BE2C (cell line): ENCODE results near the gene GLI3.

ENCODE experiments used
- DNase-seq: peaks from one replicate; pipeline ENCODE4 v3.0.0-alpha.2; 2020
- H3K27me3 ChIP-seq: fragments of 250-450 bp; sonication (Bioruptor Pico); 2 replicates; pipeline ENCODE4 v1.5.1; 2020; ENCODE audit warnings: mild to moderate bottlenecking
- H3K36me3 ChIP-seq: fragments of 250-450 bp; sonication (Bioruptor Pico); 2 replicates; pipeline ENCODE4 v1.5.1; 2020; ENCODE audit warnings: mild to moderate bottlenecking
- H3K4me1 ChIP-seq: fragments of 250-450 bp; sonication (Bioruptor Pico); 2 replicates; pipeline ENCODE4 v1.5.1; 2020
- H3K4me3 ChIP-seq: 2 replicates; pipeline ENCODE4 v1.5.1; 2011; ENCODE audit warnings: low read depth, low read length
- H3K9me3 ChIP-seq: fragments of 250-450 bp; sonication (Bioruptor Pico); 2 replicates; pipeline ENCODE4 v1.5.1; 2020
- TF ChIP-seq, protein P1 (sequence below): IDR thresholded peaks from 2 replicates; pipeline ENCODE4 v1.5.1; 2012; ENCODE audit warnings: mild to moderate bottlenecking, low read depth, low read length

GLI3 gene

GRCh38 chr7:42084263-42084662 lies 152.7 kb downstream of the GLI3 start:
- no peaks in the 10 kb centered on the region for H3K27me3 ChIP-seq
- no peaks in the 10 kb centered on the region for H3K9me3 ChIP-seq
- TF ChIP-seq, protein P1, sequence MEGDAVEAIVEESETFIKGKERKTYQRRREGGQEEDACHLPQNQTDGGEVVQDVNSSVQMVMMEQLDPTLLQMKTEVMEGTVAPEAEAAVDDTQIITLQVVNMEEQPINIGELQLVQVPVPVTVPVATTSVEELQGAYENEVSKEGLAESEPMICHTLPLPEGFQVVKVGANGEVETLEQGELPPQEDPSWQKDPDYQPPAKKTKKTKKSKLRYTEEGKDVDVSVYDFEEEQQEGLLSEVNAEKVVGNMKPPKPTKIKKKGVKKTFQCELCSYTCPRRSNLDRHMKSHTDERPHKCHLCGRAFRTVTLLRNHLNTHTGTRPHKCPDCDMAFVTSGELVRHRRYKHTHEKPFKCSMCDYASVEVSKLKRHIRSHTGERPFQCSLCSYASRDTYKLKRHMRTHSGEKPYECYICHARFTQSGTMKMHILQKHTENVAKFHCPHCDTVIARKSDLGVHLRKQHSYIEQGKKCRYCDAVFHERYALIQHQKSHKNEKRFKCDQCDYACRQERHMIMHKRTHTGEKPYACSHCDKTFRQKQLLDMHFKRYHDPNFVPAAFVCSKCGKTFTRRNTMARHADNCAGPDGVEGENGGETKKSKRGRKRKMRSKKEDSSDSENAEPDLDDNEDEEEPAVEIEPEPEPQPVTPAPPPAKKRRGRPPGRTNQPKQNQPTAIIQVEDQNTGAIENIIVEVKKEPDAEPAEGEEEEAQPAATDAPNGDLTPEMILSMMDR: no peak
- H3K36me3 ChIP-seq: no peaks in the 10 kb centered on the region
- H3K4me1 ChIP-seq: no peaks in the 10 kb centered on the region
- H3K4me3 ChIP-seq: no peak overlapping the region
- no peak for DNase-seq

GRCh38 chr7:42083284-42083683 lies 153.7 kb downstream of the GLI3 start:
- no peaks in the 10 kb centered on the region for H3K4me1 ChIP-seq
- no peaks in the 10 kb centered on the region for H3K27me3 ChIP-seq
- H3K4me3 ChIP-seq: no peak overlapping the region
- no peaks in the 10 kb centered on the region for H3K9me3 ChIP-seq
- TF ChIP-seq, protein P1: no peak
- DNase-seq: no peak
- no peaks in the 10 kb centered on the region for H3K36me3 ChIP-seq

GRCh38 chr7:42082144-42082543 lies 154.9 kb downstream of the GLI3 start:
- Histone ChIP-seq H3K27me3 (no peaks in the 10 kb centered on the region), H3K9me3 (no peaks in the 10 kb centered on the region), H3K4me3 (no peak overlapping the region), H3K36me3 (no peaks in the 10 kb centered on the region), H3K4me1 (no peaks in the 10 kb centered on the region)
- DNase-seq: no peak
- TF ChIP-seq, protein P1: no peak

- Histone ChIP-seq H3K27me3 (no peaks in the 10 kb centered on the region), H3K9me3 (no peaks in the 10 kb centered on the region), H3K36me3 (no peaks in the 10 kb centered on the region), H3K4me3 (no peak overlapping the region), H3K4me1 (no peaks in the 10 kb centered on the region)
- no peak for DNase-seq
- TF ChIP-seq, protein P1: no peak
Observed at GRCh38 chr7:42081671-42082070, 155.3 kb downstream of the GLI3 start.

DNA sequence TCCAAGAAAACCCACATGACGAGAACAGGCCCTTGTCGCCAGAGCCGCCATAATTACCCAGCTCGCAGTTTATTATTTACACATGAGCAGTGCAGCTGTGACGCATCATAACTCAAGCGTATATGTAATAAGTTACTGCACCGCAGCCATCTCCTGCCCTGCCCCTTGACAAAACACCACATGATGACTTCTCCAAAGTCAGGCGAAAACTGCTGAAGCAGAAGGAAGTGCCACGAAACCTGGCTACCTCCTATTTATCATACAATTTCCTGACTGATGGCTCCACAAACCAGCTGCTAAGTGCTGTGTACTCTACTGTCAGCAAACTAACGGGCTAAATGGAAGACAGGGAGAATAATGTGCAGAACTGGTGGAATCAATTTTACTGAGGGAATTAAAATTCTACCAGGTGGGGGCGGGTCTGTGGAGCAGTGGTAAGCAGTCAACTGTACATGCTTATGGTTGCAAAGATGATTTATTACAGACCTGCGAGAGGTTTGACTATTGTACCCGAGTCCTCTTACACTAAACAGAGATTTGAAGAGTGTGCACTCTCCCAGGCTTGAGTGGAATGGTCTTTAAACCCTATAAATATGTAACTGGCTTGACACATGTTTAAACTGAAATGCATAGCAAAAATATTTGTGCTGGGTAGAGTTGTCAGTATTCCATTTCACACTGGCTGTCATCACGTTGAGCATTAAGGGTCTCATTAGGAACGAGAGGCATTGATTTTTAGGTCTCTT lies 156.0 kb downstream of the GLI3 start:
- H3K36me3 ChIP-seq: no peaks in the 10 kb centered on the region
- no peak overlapping the region for H3K4me3 ChIP-seq
- no peak for DNase-seq
- no peaks in the 10 kb centered on the region for H3K27me3 ChIP-seq
- H3K4me1 ChIP-seq: no peaks in the 10 kb centered on the region
- TF ChIP-seq, protein P1: no peak
- no peaks in the 10 kb centered on the region for H3K9me3 ChIP-seq

GRCh38 chr7:42077271-42078135 lies 159.5 kb downstream of the GLI3 start:
- Histone ChIP-seq H3K36me3 (no peaks in the 10 kb centered on the region), H3K27me3 (no peaks in the 10 kb centered on the region), H3K4me3 (no peak overlapping the region), H3K9me3 (no peaks in the 10 kb centered on the region), H3K4me1 (no peaks in the 10 kb centered on the region)
- no peak for DNase-seq
- TF ChIP-seq, protein P1: no peak
